HepG2 (cell line): ENCODE data around the gene BCAR3. TPM values are rescaled to one million over a fixed set of nuclear protein-coding genes. Genes with fewer than 3 reads are reported as not detected.

Experiments used
- ATAC-seq: fragments of 200-7000 bp; cut with Tn5 transposase; 3 replicates; pipeline ENCODE4 v1.9.1; 2020; ENCODE audit warnings: mild to moderate bottlenecking, moderate library complexity
- BruUV-seq: library from RNA; stranded (reverse); fragments of 400-500 nt; replicated peaks from 2 replicates; lab custom pipeline; 2021; lab: Mats Ljungman, UMichigan
- CTCF ChIA-PET: fragments of 300-600 bp; formaldehyde crosslinking; extraction: SDS; loops from one replicate; lab custom pipeline; 2021; ENCODE audit warnings: low total read pairs, inconsistent platforms, low intra/inter-chr PET ratio; lab: Yijun Ruan, JAX
- POLR2A ChIA-PET: fragments of 350-600 bp; sonication (Branson Sonifier 250); formaldehyde crosslinking; loops from one replicate; lab custom pipeline; 2020; ENCODE audit warnings: antibody characterized with exemption, inconsistent platforms; lab: Yijun Ruan, JAX
- DNase-seq: peaks from one replicate; pipeline ENCODE4 v3.0.0-alpha.2; 2015; ENCODE audit warnings: low spot score
- FAIRE-seq: peaks from 3 replicates; lab custom pipeline; 2011; peaks lifted over from hg19 to GRCh38; lab: Jason Lieb, UNC
- H2AFZ ChIP-seq: one replicate; pipeline ENCODE4 v1.6.1; 2011; ENCODE audit warnings: low read length, inconsistent platforms
- H3K27ac ChIP-seq: fragments of 300-600 bp; 3 replicates; pipeline ENCODE4 v1.8.0; 2011; ENCODE audit warnings: mixed run types, mild to moderate bottlenecking, mixed read lengths, low read length, inconsistent platforms; ENCODE audit not compliant: insufficient read depth; ENCODE audit errors: extremely low read length
- H3K27me3 ChIP-seq, 2 experiments: fragments of 200-600 bp in 1 of 2; 2 replicates in 1 of 2; 3 replicates in 1 of 2; pipeline versions ENCODE4 v1.6.0 to v1.8.0; 2011; ENCODE audit warnings: low read length in 2 of 2, mild to moderate bottlenecking in 2 of 2, moderate library complexity in 2 of 2, inconsistent platforms in 1 of 2; ENCODE audit not compliant: insufficient read depth in 2 of 2, control insufficient read depth in 1 of 2
- H3K36me3 ChIP-seq, 2 experiments: fragments of 200-600 bp in 1 of 2; replicated peaks in 1 of 2; 2 replicates in 1 of 2; 3 replicates in 1 of 2; pipeline versions ENCODE4 v1.5.1 to v1.8.0; 2011; ENCODE audit warnings: low read length in 2 of 2, inconsistent platforms in 1 of 2; ENCODE audit not compliant: insufficient read depth in 2 of 2, control insufficient read depth in 1 of 2
- H3K4me1 ChIP-seq: 2 replicates; pipeline ENCODE4 v1.5.1; 2012; ENCODE audit warnings: low read length, inconsistent platforms; ENCODE audit not compliant: insufficient read depth
- H3K4me2 ChIP-seq: 2 replicates; pipeline ENCODE4 v1.6.0; 2011; ENCODE audit warnings: low read depth, low read length, inconsistent platforms
- H3K4me3 ChIP-seq, 3 experiments: fragments of 200-600 bp in 1 of 3; sonication (generic), shearing (Covaris generic) in 1 of 3; replicated peaks in 1 of 3; 2 replicates each; pipeline ENCODE4 v1.5.1; 2011 to 2016; ENCODE audit warnings: low read length in 3 of 3, inconsistent platforms in 2 of 3, low read depth in 2 of 3, mild to moderate bottlenecking in 2 of 3, control low read depth in 1 of 3, mixed read lengths in 1 of 3; ENCODE audit not compliant: insufficient read depth in 1 of 3
- H3K79me2 ChIP-seq: one replicate; pipeline ENCODE4 v1.6.1; 2011; ENCODE audit warnings: low read length, inconsistent platforms; ENCODE audit not compliant: insufficient read depth
- H3K9ac ChIP-seq: 2 replicates; pipeline ENCODE4 v1.6.0; 2011; ENCODE audit warnings: mild to moderate bottlenecking, low read depth, low read length, inconsistent platforms; ENCODE audit not compliant: insufficient read depth
- H3K9me3 ChIP-seq: 2 replicates; pipeline ENCODE4 v1.5.1; 2012; ENCODE audit warnings: mild to moderate bottlenecking, low read length
- H4K20me1 ChIP-seq: 2 replicates; pipeline ENCODE4 v1.6.0; 2011; ENCODE audit warnings: inconsistent platforms, mild to moderate bottlenecking, low read length, moderate library complexity; ENCODE audit not compliant: insufficient read depth
- DNMT1 ChIP-seq: sonication (generic); formaldehyde crosslinking; IDR thresholded peaks from 2 replicates; pipeline ENCODE4 v1.5.1; 2020; ENCODE audit warnings: mild to moderate bottlenecking, missing genetic modification reagents
- GABPA ChIP-seq, 2 experiments: IDR thresholded peaks; 2 replicates each; pipeline ENCODE4 v1.6.1; 2011 to 2016; ENCODE audit warnings: low read depth in 2 of 2, low read length in 1 of 2, missing biosample characterization in 1 of 2, missing genetic modification characterization in 1 of 2
- KMT2B ChIP-seq: IDR thresholded peaks from 2 replicates; pipeline ENCODE4 v1.6.1; 2016; ENCODE audit warnings: missing genetic modification reagents, missing compliant biosample characterization
- MZF1 ChIP-seq: sonication (generic); formaldehyde crosslinking; IDR thresholded peaks from 2 replicates; pipeline ENCODE4 v1.8.1; 2023; ENCODE audit warnings: mild to moderate bottlenecking, missing genetic modification reagents, borderline replicate concordance
- NFIC ChIP-seq: IDR thresholded peaks from 2 replicates; pipeline ENCODE4 v1.6.1; 2012; ENCODE audit warnings: mild to moderate bottlenecking, low read length, inconsistent platforms
- NFYC ChIP-seq: IDR thresholded peaks from 2 replicates; pipeline ENCODE4 v1.6.1; 2016; ENCODE audit warnings: missing genetic modification reagents, missing compliant biosample characterization
- ZNF143 ChIP-seq: sonication (generic); formaldehyde crosslinking; IDR thresholded peaks from 2 replicates; pipeline ENCODE4 v1.4.0; 2020; ENCODE audit warnings: missing genetic modification reagents
- ZNF570 ChIP-seq: sonication (generic); formaldehyde crosslinking; IDR thresholded peaks from 2 replicates; pipeline ENCODE4 v1.4.0; 2020; ENCODE audit warnings: mild to moderate bottlenecking, missing genetic modification reagents, borderline replicate concordance
- ZNF615 ChIP-seq: sonication (generic); formaldehyde crosslinking; IDR thresholded peaks from 2 replicates; pipeline ENCODE4 v1.5.0; 2020; ENCODE audit warnings: mild to moderate bottlenecking, missing genetic modification reagents, borderline replicate concordance
- WGBS: methylation state at CpG from one replicate; pipeline ENCODE4 v1.1.6; 2017; ENCODE audit warnings: low lambda C conversion rate; 5-methylcytosine and 5-hydroxymethylcytosine counted together
- in situ Hi-C: cut with HindIII; loops from 2 replicates; pipeline ENCODE4 v1.10.0; 2017; ENCODE audit warnings: low pct_unique_long_range_greater_than_20kb; ENCODE audit not compliant: extremely low pct_ligation_motif_present
- intact Hi-C: fragments of 100-400 bp; cut with micrococcal nuclease; formaldehyde crosslinking; loops from one replicate; pipeline ENCODE4 v1.10.0; 2022; ENCODE audit not compliant: unreplicated experiment
- polyA plus RNA-seq, 8 experiments: library from polyadenylated mRNA; depleted of rRNA in 3 of 8; stranded (reverse) in 7 of 8; unstranded in 1 of 8; fragments of >200 nt; fragmentation: Illumina TruSeq in 4 of 8; extraction: Trizol in 4 of 8; gene quantifications; 2 replicates each; pipeline versions ENCODE4 v1.2.1 to v1.2.3, GENCODE V29; 2011 to 2016; ENCODE audit warnings: low read depth in 4 of 8, missing spikeins in 1 of 8, mixed read lengths in 1 of 8; ENCODE audit not compliant: insufficient read depth in 1 of 8
- total RNA-seq, 5 experiments: library from RNA; depleted of rRNA; stranded (reverse); fragments of >200 nt; fragmentation: Illumina TruSeq; extraction: Trizol; gene quantifications; 2 replicates each; pipeline ENCODE4 v1.2.3, GENCODE V29; 2016; ENCODE audit warnings: low read depth in 1 of 5
- TF ChIP-seq, protein P1 (sequence below): sonication (generic); formaldehyde crosslinking; IDR thresholded peaks from 2 replicates; pipeline ENCODE4 v1.9.0; 2021; ENCODE audit warnings: missing genetic modification reagents, borderline replicate concordance
- TF ChIP-seq, protein P2 (sequence below): sonication (generic); formaldehyde crosslinking; IDR thresholded peaks from 2 replicates; pipeline ENCODE4 v1.4.0; 2020; ENCODE audit warnings: missing genetic modification reagents, borderline replicate concordance

BCAR3 gene
- total and polyA plus RNA-seq, 2 of the 13 experiments (the other 11 are each of a cell fraction or from before 2014, with no cell fraction given) = 3.6 to 4.8 TPM

DNA sequence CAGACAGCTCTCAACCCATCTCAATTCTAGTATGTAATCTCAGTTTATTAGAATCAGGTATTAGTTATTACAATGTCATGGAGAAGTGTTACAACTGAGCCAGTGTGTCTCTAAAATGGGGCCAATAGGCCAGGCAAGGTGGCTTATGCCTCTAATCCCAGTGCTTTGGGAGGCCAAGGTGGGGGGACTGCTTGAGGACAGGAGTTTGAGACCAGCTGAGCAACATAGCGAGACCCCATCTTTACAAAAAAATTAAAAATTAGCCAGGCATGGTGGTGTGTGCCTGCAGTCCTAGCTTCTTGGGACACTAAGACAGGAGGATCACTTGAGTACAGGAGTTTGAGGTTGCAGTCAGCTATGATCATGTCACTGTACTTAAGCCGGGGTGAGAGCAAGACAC is 104.9 kb downstream of the BCAR3 start:
- Histone ChIP-seq H3K4me2 (no peak overlapping the region), H3K9me3 (no peaks in the 10 kb centered on the region), H3K36me3 (peaks cover 5 to 16% of the 10 kb centered on the region in 2 experiments), H3K9ac (no peak overlapping the region), H4K20me1 (no peaks in the 10 kb centered on the region), H3K4me1 (peaks cover 28% of the 10 kb centered on the region), H3K4me3 (no peak overlapping the region), H3K27ac (no peak overlapping the region), H3K27me3 (no peaks in the 10 kb centered on the region), H2AFZ (no peak overlapping the region), H3K79me2 (no peaks in the 10 kb centered on the region)
- in situ Hi-C loops = no loop called here
- no peak for TF ChIP-seq NFIC
- no TSS peak for BruUV-seq
- ATAC-seq (no peak), DNase-seq (no peak), FAIRE-seq (no peak)
- CTCF ChIA-PET = no interaction called here
- POLR2A ChIA-PET = interaction anchor here (1.4 kb wide), 1 partner anchor 15 kb away, joined by 4 read pairs; no protein-coding TSS in a partner anchor
- 100% methylated on average over 2 of the region's 2 CpGs for WGBS
- intact Hi-C loops = no loop called here

DNA sequence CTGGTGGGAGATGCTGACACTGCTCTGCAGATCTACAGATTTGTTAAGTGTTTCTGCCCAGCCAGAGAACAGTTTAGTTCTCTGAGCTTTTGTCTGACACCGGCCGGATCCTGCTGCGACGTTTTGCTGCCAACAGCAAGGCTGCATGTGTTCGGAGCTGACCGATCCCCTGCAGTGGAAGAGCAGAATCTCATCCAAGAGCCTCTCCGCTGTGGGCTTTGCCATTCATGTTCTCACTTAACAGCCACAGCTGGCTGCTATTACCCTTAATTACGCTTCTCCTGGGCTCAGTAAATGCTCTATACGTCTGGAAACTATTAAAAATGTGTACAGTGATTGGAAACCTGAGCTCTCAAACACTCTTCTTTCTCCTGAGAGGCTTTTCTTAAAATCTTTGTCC is 105.3 kb downstream of the BCAR3 start:
- CTCF ChIA-PET = no interaction called here
- H2AFZ ChIP-seq = no peak overlapping the region
- no peaks in the 10 kb centered on the region for H3K79me2 ChIP-seq
- H3K9me3 ChIP-seq = no peaks in the 10 kb centered on the region
- 98% methylated on average over 5 of the region's 9 CpGs for WGBS
- no peak overlapping the region for H3K9ac ChIP-seq
- no peaks in the 10 kb centered on the region for H4K20me1 ChIP-seq
- H3K27me3 ChIP-seq = no peaks in the 10 kb centered on the region
- in situ Hi-C loops = no loop called here
- no peak overlapping the region for H3K27ac ChIP-seq
- ATAC-seq (no peak), DNase-seq (no peak), FAIRE-seq (no peak)
- no peak overlapping the region for H3K4me3 ChIP-seq
- BruUV-seq = no TSS peak
- no peak overlapping the region for H3K4me2 ChIP-seq
- H3K36me3 ChIP-seq = peaks cover 5 to 15% of the 10 kb centered on the region in 2 experiments
- peaks cover 26% of the 10 kb centered on the region for H3K4me1 ChIP-seq
- intact Hi-C loops = no loop called here
- POLR2A ChIA-PET = interaction anchor here (1.4 kb wide), 1 partner anchor 16 kb away, joined by 4 read pairs; no protein-coding TSS in a partner anchor
- TF ChIP-seq NFYC (CRISPR knock-in tag) (no peak), ZNF570 (CRISPR knock-in tag) (no peak), GABPA (IDR thresholded peaks at IDR 0.05; ENCODE audit: low read depth, low read length) (no peak), GABPA (CRISPR knock-in tag; IDR thresholded peaks at IDR 0.05; ENCODE audit: low read depth) (no peak), DNMT1 (CRISPR knock-in tag) (no peak), ZNF143 (no peak), ZNF615 (CRISPR knock-in tag) (no peak), MZF1 (no peak), KMT2B (no peak)
- TF ChIP-seq, protein P1, sequence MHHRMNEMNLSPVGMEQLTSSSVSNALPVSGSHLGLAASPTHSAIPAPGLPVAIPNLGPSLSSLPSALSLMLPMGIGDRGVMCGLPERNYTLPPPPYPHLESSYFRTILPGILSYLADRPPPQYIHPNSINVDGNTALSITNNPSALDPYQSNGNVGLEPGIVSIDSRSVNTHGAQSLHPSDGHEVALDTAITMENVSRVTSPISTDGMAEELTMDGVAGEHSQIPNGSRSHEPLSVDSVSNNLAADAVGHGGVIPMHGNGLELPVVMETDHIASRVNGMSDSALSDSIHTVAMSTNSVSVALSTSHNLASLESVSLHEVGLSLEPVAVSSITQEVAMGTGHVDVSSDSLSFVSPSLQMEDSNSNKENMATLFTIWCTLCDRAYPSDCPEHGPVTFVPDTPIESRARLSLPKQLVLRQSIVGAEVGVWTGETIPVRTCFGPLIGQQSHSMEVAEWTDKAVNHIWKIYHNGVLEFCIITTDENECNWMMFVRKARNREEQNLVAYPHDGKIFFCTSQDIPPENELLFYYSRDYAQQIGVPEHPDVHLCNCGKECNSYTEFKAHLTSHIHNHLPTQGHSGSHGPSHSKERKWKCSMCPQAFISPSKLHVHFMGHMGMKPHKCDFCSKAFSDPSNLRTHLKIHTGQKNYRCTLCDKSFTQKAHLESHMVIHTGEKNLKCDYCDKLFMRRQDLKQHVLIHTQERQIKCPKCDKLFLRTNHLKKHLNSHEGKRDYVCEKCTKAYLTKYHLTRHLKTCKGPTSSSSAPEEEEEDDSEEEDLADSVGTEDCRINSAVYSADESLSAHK (CRISPR knock-in tag) = no peak
- TF ChIP-seq, protein P2, sequence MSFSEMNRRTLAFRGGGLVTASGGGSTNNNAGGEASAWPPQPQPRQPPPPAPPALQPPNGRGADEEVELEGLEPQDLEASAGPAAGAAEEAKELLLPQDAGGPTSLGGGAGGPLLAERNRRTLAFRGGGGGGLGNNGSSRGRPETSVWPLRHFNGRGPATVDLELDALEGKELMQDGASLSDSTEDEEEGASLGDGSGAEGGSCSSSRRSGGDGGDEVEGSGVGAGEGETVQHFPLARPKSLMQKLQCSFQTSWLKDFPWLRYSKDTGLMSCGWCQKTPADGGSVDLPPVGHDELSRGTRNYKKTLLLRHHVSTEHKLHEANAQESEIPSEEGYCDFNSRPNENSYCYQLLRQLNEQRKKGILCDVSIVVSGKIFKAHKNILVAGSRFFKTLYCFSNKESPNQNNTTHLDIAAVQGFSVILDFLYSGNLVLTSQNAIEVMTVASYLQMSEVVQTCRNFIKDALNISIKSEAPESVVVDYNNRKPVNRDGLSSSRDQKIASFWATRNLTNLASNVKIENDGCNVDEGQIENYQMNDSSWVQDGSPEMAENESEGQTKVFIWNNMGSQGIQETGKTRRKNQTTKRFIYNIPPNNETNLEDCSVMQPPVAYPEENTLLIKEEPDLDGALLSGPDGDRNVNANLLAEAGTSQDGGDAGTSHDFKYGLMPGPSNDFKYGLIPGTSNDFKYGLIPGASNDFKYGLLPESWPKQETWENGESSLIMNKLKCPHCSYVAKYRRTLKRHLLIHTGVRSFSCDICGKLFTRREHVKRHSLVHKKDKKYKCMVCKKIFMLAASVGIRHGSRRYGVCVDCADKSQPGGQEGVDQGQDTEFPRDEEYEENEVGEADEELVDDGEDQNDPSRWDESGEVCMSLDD (CRISPR knock-in tag) = no peak
